Osteocyte (in vitro differentiated cells): Measurements from ENCODE around the gene CAMK1D. TPM values are rescaled to one million over a fixed set of nuclear protein-coding genes. Genes with fewer than 3 reads are reported as not detected.

Experiments
- DNase-seq: peaks from one replicate; pipeline ENCODE4 v3.0.0; 2021; ENCODE audit warnings: mixed read lengths; ENCODE audit not compliant: unreplicated experiment; ENCODE audit errors: extremely low spot score
- H3K27ac Mint-ChIP-seq: one replicate; pipeline ENCODE4 v1.8.0; 2021; ENCODE audit warnings: mild to moderate bottlenecking, mixed read lengths; ENCODE audit not compliant: unreplicated experiment
- H3K27me3 Mint-ChIP-seq: one replicate; pipeline ENCODE4 v1.8.0; 2021; ENCODE audit warnings: mixed read lengths; ENCODE audit not compliant: unreplicated experiment
- H3K36me3 Mint-ChIP-seq: one replicate; pipeline ENCODE4 v1.8.0; 2021; ENCODE audit warnings: mixed read lengths; ENCODE audit not compliant: unreplicated experiment
- H3K4me1 Mint-ChIP-seq: one replicate; pipeline ENCODE4 v1.8.0; 2021; ENCODE audit warnings: mixed read lengths; ENCODE audit not compliant: unreplicated experiment
- H3K4me3 Mint-ChIP-seq: one replicate; pipeline ENCODE4 v1.8.0; 2021; ENCODE audit warnings: mild to moderate bottlenecking, moderate library complexity, mixed read lengths; ENCODE audit not compliant: unreplicated experiment
- H3K9me3 Mint-ChIP-seq: one replicate; pipeline ENCODE4 v1.8.0; 2021; ENCODE audit warnings: mixed read lengths; ENCODE audit not compliant: unreplicated experiment
- total RNA-seq: library from RNA; stranded (reverse); gene quantifications from 2 replicates; pipeline ENCODE4 v1.2.1, GENCODE V29; 2021
- TF ChIP-seq, protein P1 (sequence below): fragments of 200-600 bp; sonication (generic); IDR thresholded peaks from 2 replicates; pipeline ENCODE4 v1.5.0; 2021; ENCODE audit warnings: antibody characterized with exemption, mild to moderate bottlenecking, moderate library complexity

CAMK1D gene
- total RNA-seq, 1 donor from 2014 or later = 13.7 TPM

DNA sequence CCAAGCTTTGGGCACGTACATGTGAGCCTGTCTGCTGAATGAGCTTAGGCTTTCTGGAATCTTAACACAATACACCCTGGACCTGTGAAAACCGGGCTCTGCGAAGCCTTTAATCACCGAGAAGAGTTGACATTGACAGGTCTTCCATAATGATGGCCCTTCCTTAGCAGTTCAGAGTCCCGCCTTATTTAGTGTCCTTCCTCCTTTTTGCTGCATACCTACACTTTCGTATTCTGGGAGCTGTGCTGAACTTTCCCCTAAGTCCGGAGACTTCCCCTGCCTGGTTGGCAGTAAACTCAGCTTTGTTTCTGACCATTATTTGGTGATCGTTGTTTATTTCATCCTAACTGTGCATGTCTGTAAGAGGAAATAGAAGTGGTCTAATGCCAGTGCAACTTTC, 212.0 kb downstream of the CAMK1D start:
- peaks cover 5% of the 10 kb centered on the region for H3K36me3 Mint-ChIP-seq
- TF ChIP-seq, protein P1, sequence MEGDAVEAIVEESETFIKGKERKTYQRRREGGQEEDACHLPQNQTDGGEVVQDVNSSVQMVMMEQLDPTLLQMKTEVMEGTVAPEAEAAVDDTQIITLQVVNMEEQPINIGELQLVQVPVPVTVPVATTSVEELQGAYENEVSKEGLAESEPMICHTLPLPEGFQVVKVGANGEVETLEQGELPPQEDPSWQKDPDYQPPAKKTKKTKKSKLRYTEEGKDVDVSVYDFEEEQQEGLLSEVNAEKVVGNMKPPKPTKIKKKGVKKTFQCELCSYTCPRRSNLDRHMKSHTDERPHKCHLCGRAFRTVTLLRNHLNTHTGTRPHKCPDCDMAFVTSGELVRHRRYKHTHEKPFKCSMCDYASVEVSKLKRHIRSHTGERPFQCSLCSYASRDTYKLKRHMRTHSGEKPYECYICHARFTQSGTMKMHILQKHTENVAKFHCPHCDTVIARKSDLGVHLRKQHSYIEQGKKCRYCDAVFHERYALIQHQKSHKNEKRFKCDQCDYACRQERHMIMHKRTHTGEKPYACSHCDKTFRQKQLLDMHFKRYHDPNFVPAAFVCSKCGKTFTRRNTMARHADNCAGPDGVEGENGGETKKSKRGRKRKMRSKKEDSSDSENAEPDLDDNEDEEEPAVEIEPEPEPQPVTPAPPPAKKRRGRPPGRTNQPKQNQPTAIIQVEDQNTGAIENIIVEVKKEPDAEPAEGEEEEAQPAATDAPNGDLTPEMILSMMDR = no peak
- DNase-seq = no peak
- H3K27me3 Mint-ChIP-seq = no peaks in the 10 kb centered on the region
- H3K9me3 Mint-ChIP-seq = no peaks in the 10 kb centered on the region
- peaks cover 9% of the 10 kb centered on the region for H3K4me1 Mint-ChIP-seq
- no peak overlapping the region for H3K27ac Mint-ChIP-seq
- H3K4me3 Mint-ChIP-seq = no peak overlapping the region

DNA sequence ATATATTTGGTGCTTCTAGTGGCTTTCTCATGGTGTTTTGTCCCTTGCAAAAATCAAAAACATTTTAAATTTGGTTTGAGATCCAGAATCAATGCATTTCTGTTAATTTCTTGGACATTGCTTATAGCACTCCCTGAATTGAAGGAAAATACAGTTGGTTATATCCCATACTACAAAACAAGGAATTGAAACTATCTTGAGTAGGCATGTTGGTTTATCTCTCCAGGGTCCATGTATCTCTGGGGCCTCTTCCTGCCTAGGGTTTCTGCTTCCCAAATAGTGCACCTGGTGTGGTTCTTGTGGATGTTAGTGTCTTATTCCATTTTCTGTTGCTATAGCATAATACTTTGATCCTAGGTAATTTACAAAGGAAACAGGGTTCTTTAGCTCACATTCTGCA, 212.4 kb downstream of the CAMK1D start:
- H3K36me3 Mint-ChIP-seq = peaks cover 5% of the 10 kb centered on the region
- no peaks in the 10 kb centered on the region for H3K9me3 Mint-ChIP-seq
- H3K27me3 Mint-ChIP-seq = no peaks in the 10 kb centered on the region
- no peak for DNase-seq
- H3K4me1 Mint-ChIP-seq = peaks cover 11% of the 10 kb centered on the region
- no peak overlapping the region for H3K4me3 Mint-ChIP-seq
- no peak overlapping the region for H3K27ac Mint-ChIP-seq
- TF ChIP-seq, protein P1 = no peak

DNA sequence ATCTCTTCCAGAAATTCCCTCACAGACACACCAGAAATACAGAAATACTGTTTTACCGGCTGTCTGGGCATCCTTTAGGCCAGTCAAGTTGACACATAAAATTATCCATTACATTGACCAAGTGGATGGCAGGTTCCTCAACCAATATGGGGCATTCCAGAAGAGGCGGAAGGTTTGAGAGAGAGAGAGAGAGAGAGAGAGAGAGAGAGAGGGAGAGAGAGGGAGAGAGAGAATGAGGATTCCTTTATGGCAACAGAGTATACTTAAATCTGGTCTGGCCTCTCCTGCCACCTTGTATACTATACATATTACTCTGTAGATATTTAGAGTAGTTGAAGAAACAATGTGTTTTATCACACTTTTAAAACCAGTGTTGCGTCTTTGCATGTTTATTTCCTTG, 214.1 kb downstream of the CAMK1D start:
- peaks cover 16% of the 10 kb centered on the region for H3K4me1 Mint-ChIP-seq
- no peak overlapping the region for H3K27ac Mint-ChIP-seq

GRCh38 chr10:12564173-12564572, 214.8 kb downstream of the CAMK1D start:
- H3K27ac Mint-ChIP-seq = no peak overlapping the region
- TF ChIP-seq, protein P1 = no peak
- no peaks in the 10 kb centered on the region for H3K9me3 Mint-ChIP-seq
- no peak for DNase-seq
- H3K4me3 Mint-ChIP-seq = no peak overlapping the region
- no peaks in the 10 kb centered on the region for H3K27me3 Mint-ChIP-seq
- H3K4me1 Mint-ChIP-seq = peaks cover 18% of the 10 kb centered on the region
- no peaks in the 10 kb centered on the region for H3K36me3 Mint-ChIP-seq

More for the DNA sequence above, 214.1 kb downstream of the CAMK1D start:
- no peaks in the 10 kb centered on the region for H3K9me3 Mint-ChIP-seq
- no peak overlapping the region for H3K4me3 Mint-ChIP-seq
- no peak for DNase-seq
- TF ChIP-seq, protein P1 = no peak
- no peaks in the 10 kb centered on the region for H3K27me3 Mint-ChIP-seq
- no peaks in the 10 kb centered on the region for H3K36me3 Mint-ChIP-seq

DNA sequence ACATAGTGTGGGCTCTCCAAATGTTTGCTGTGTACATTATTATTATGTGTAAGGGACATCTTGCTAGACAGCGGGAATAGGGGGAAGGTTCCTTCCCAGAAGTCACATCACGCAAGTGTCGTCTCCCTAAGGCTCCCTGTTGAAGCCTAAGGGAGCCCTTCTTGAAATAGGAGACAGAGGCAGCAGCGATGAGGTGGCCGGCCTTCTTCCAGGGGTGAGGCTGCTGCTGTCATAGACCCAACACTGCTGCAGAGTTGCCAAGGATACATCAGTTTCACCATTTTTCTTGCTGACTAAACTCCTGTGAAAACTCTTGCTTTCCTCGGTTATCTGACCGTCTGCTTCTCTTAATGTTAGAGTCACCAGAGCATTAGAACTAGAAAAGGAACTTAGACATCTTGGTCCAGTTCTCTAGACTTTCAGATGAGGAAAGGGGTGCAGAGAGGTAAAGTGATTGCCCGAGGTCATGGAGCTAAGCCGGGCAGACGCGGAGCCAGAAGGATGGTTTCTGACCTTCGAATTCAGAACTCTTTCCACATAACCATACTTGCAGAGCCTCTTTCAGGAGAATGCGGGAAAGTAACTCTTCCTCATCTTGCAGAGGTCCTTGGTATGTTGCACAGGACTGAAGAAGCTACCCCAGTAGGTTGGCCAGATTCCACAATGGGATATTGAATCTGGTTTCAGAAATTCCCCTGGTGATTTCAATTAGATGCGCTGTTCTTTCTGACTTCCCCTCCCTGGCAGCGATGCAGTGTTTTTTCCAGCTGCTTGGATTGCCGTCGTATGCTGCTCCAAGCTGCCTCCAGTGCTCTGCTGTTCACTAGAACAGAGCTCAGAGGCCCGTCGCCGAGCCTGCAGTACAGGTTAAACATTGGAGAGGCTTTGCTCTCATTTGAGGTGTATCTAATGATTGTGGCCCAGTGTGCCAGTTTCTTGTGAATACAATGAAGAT, 217.1 kb downstream of the CAMK1D start:
- peaks cover 18% of the 10 kb centered on the region for H3K4me1 Mint-ChIP-seq
- no peak overlapping the region for H3K27ac Mint-ChIP-seq
- no peak overlapping the region for H3K4me3 Mint-ChIP-seq
- TF ChIP-seq, protein P1 = no peak
- H3K9me3 Mint-ChIP-seq = no peaks in the 10 kb centered on the region
- no peaks in the 10 kb centered on the region for H3K36me3 Mint-ChIP-seq
- no peak for DNase-seq
- no peaks in the 10 kb centered on the region for H3K27me3 Mint-ChIP-seq
